ENCODE results near the gene SLC41A1. TPM values are rescaled to one million over a fixed set of nuclear protein-coding genes. Genes with fewer than 3 reads are reported as not detected.

SLC41A1 gene
- total RNA-seq, 1 experiment from 2014 or later = 5.1 TPM

DNA sequence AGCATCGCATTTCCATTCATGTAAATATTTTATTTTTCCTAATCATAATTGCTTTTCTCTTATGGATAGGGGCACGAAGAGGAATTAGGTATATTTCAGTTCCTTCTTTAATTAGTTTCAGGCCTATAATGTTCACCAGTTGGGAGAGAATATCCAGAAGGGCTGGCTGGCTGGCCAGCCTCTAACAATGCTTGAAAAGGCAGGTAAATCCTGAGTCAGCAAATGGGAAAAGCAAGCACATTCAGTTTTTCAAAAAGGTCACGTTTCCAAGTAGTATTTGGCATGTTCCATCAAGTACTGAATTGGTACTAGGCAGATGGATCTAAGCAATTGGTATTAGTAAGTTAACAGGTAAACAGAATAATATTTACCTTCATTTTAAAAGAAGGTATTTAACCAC lies 45.8 kb downstream of the SLC41A1 start:
- no peak overlapping the region for H2AFZ ChIP-seq (ENCODE audit: low read length)
- no peak overlapping the region for H3K4me2 ChIP-seq (ENCODE audit: low read depth, low read length, poor library complexity, severe bottlenecking)
- H4K20me1 ChIP-seq (ENCODE audit: insufficient read depth, low read depth, low read length) = no peaks in the 10 kb centered on the region
- H3K4me1 ChIP-seq (ENCODE audit: low read length) = no peaks in the 10 kb centered on the region
- H3K9me2 ChIP-seq (replicated peaks; ENCODE audit: insufficient read depth, low read length) = no peaks in the 10 kb centered on the region
- DNase-seq = no peak
- H3K9me3 ChIP-seq (ENCODE audit: low read length) = no peaks in the 10 kb centered on the region
- H3K79me2 ChIP-seq (ENCODE audit: low read length) = no peaks in the 10 kb centered on the region
- H3K4me3 ChIP-seq (ENCODE audit: low read length) = no peak overlapping the region
- no peak overlapping the region for H3K9ac ChIP-seq (ENCODE audit: low read length)
- no peaks in the 10 kb centered on the region for H3K27me3 ChIP-seq (ENCODE audit: low read length)
- H3K36me3 ChIP-seq (ENCODE audit: insufficient read depth, low read length) = no peaks in the 10 kb centered on the region
- no peak overlapping the region for H3K27ac ChIP-seq (ENCODE audit: low read length)

DNA sequence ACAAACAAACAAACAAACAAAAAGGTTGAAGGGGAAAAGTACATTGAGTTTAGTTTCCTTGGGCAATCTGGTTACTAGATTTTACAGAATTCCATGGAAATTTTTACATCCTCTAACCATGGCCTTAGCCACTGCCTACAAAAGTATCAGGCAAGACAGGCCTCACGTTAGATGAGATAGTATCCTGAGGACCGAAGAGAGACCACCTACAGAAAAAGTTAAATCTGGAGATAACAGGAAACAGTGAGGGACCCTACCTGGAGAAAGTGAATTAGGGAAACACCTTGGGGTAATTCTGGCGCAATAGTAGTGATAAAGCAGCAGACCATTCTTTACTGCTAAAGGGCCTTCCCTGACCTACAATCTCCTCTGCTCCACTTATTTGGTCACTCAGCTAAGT lies 46.4 kb downstream of the SLC41A1 start:
- Histone ChIP-seq H3K9me2 (replicated peaks; ENCODE audit: insufficient read depth, low read length) (no peaks in the 10 kb centered on the region), H3K9ac (ENCODE audit: low read length) (no peak overlapping the region), H3K27me3 (ENCODE audit: low read length) (no peaks in the 10 kb centered on the region), H3K36me3 (ENCODE audit: insufficient read depth, low read length) (no peaks in the 10 kb centered on the region), H3K4me3 (ENCODE audit: low read length) (no peak overlapping the region), H3K79me2 (ENCODE audit: low read length) (no peaks in the 10 kb centered on the region), H3K9me3 (ENCODE audit: low read length) (no peaks in the 10 kb centered on the region), H2AFZ (ENCODE audit: low read length) (no peak overlapping the region), H3K4me2 (ENCODE audit: low read depth, low read length, poor library complexity, severe bottlenecking) (no peak overlapping the region), H4K20me1 (ENCODE audit: insufficient read depth, low read depth, low read length) (no peaks in the 10 kb centered on the region), H3K4me1 (ENCODE audit: low read length) (no peaks in the 10 kb centered on the region), H3K27ac (ENCODE audit: low read length) (no peak overlapping the region)
- no peak for DNase-seq

GRCh38 chr1:205766038-205766437 lies 47.0 kb downstream of the SLC41A1 start:
- H3K4me3 ChIP-seq (ENCODE audit: low read length) = no peak overlapping the region

DNA sequence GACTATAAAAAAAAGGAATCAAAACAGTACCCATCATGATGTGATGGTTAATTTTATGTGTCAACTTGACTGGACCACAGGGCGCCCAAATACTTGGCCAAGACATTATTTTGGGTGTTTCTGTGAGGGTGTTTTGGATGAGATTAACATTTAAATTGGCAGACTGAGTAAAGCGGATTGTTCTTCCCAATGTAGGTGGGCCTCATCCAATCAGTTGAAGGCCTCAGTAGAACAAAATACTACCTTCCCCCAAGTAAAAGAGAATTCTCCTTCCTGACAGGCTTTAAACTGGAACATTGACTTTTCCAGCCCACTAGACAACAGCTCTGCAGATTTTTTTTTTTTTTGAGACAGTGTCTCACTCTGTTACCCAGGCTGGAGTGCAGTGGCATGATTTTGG lies 48.4 kb downstream of the SLC41A1 start:
- H3K79me2 ChIP-seq (ENCODE audit: low read length) = no peaks in the 10 kb centered on the region
- no peaks in the 10 kb centered on the region for H3K9me2 ChIP-seq (replicated peaks; ENCODE audit: insufficient read depth, low read length)
- no peaks in the 10 kb centered on the region for H3K4me1 ChIP-seq (ENCODE audit: low read length)
- H4K20me1 ChIP-seq (ENCODE audit: insufficient read depth, low read depth, low read length) = no peaks in the 10 kb centered on the region
- no peak for DNase-seq
- H3K9me3 ChIP-seq (ENCODE audit: low read length) = no peaks in the 10 kb centered on the region
- no peaks in the 10 kb centered on the region for H3K36me3 ChIP-seq (ENCODE audit: insufficient read depth, low read length)
- no peak overlapping the region for H2AFZ ChIP-seq (ENCODE audit: low read length)
- no peak overlapping the region for H3K27ac ChIP-seq (ENCODE audit: low read length)
- H3K4me2 ChIP-seq (ENCODE audit: low read depth, low read length, poor library complexity, severe bottlenecking) = no peak overlapping the region
- no peak overlapping the region for H3K4me3 ChIP-seq (ENCODE audit: low read length)
- H3K9ac ChIP-seq (ENCODE audit: low read length) = no peak overlapping the region
- no peaks in the 10 kb centered on the region for H3K27me3 ChIP-seq (ENCODE audit: low read length)

More at GRCh38 chr1:205766038-205766437, 47.0 kb downstream of the SLC41A1 start:
- Histone ChIP-seq H3K27me3 (ENCODE audit: low read length) (no peaks in the 10 kb centered on the region), H4K20me1 (ENCODE audit: insufficient read depth, low read depth, low read length) (no peaks in the 10 kb centered on the region), H3K79me2 (ENCODE audit: low read length) (no peaks in the 10 kb centered on the region), H3K9ac (ENCODE audit: low read length) (no peak overlapping the region), H3K27ac (ENCODE audit: low read length) (no peak overlapping the region), H3K4me1 (ENCODE audit: low read length) (no peaks in the 10 kb centered on the region), H2AFZ (ENCODE audit: low read length) (no peak overlapping the region), H3K4me2 (ENCODE audit: low read depth, low read length, poor library complexity, severe bottlenecking) (no peak overlapping the region), H3K9me3 (ENCODE audit: low read length) (no peaks in the 10 kb centered on the region), H3K36me3 (ENCODE audit: insufficient read depth, low read length) (no peaks in the 10 kb centered on the region), H3K9me2 (replicated peaks; ENCODE audit: insufficient read depth, low read length) (no peaks in the 10 kb centered on the region)
- no peak for DNase-seq

- Histone ChIP-seq H3K27me3 (ENCODE audit: low read length) (no peaks in the 10 kb centered on the region), H3K36me3 (ENCODE audit: insufficient read depth, low read length) (no peaks in the 10 kb centered on the region), H4K20me1 (ENCODE audit: insufficient read depth, low read depth, low read length) (no peaks in the 10 kb centered on the region), H3K9me2 (replicated peaks; ENCODE audit: insufficient read depth, low read length) (no peaks in the 10 kb centered on the region), H3K27ac (ENCODE audit: low read length) (no peak overlapping the region), H2AFZ (ENCODE audit: low read length) (no peak overlapping the region), H3K4me1 (ENCODE audit: low read length) (no peaks in the 10 kb centered on the region), H3K9ac (ENCODE audit: low read length) (no peak overlapping the region), H3K9me3 (ENCODE audit: low read length) (no peaks in the 10 kb centered on the region), H3K4me3 (ENCODE audit: low read length) (no peak overlapping the region), H3K4me2 (ENCODE audit: low read depth, low read length, poor library complexity, severe bottlenecking) (no peak overlapping the region), H3K79me2 (ENCODE audit: low read length) (no peaks in the 10 kb centered on the region)
- no peak for DNase-seq
Measured at GRCh38 chr1:205763980-205764379, 49.0 kb downstream of the SLC41A1 start.

GRCh38 chr1:205760606-205761005 lies 52.4 kb downstream of the SLC41A1 start:
- H3K9me3 ChIP-seq (ENCODE audit: low read length) = no peaks in the 10 kb centered on the region
- H3K4me1 ChIP-seq (ENCODE audit: low read length) = no peaks in the 10 kb centered on the region
- H3K9ac ChIP-seq (ENCODE audit: low read length) = no peak overlapping the region

DNA sequence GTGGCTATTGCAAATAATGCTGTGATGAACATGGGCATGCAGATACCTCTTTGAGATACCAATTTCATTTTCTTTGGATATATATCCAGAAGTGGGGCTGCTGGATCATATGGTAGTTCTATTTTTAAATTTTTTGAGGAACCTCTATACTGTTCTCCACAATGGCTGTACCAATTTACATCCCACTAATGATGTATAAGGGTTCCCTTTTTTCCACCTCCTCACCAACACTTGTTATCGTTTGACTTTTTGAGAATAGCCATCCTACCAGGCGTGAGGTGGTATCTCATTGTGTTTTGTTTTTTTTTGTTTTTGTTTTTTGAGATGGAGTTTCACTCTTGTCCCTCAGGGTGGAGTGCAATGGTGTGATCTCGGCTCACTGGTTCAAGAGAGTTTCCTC lies 56.4 kb downstream of the SLC41A1 start:
- no peaks in the 10 kb centered on the region for H3K9me3 ChIP-seq (ENCODE audit: low read length)
- H3K9me2 ChIP-seq (replicated peaks; ENCODE audit: insufficient read depth, low read length) = no peaks in the 10 kb centered on the region
- no peaks in the 10 kb centered on the region for H3K79me2 ChIP-seq (ENCODE audit: low read length)
- no peaks in the 10 kb centered on the region for H4K20me1 ChIP-seq (ENCODE audit: insufficient read depth, low read depth, low read length)
- H3K4me3 ChIP-seq (ENCODE audit: low read length) = no peak overlapping the region
- no peak overlapping the region for H3K9ac ChIP-seq (ENCODE audit: low read length)
- H3K36me3 ChIP-seq (ENCODE audit: insufficient read depth, low read length) = no peaks in the 10 kb centered on the region
- no peak overlapping the region for H3K4me2 ChIP-seq (ENCODE audit: low read depth, low read length, poor library complexity, severe bottlenecking)
- H3K27ac ChIP-seq (ENCODE audit: low read length) = no peak overlapping the region
- no peaks in the 10 kb centered on the region for H3K27me3 ChIP-seq (ENCODE audit: low read length)
- H3K4me1 ChIP-seq (ENCODE audit: low read length) = no peaks in the 10 kb centered on the region
- no peak overlapping the region for H2AFZ ChIP-seq (ENCODE audit: low read length)
- no peak for DNase-seq

More at GRCh38 chr1:205760606-205761005, 52.4 kb downstream of the SLC41A1 start:
- no peak for DNase-seq
- no peak overlapping the region for H3K27ac ChIP-seq (ENCODE audit: low read length)
- no peak overlapping the region for H2AFZ ChIP-seq (ENCODE audit: low read length)
- no peaks in the 10 kb centered on the region for H3K79me2 ChIP-seq (ENCODE audit: low read length)
- H3K27me3 ChIP-seq (ENCODE audit: low read length) = no peaks in the 10 kb centered on the region
- no peaks in the 10 kb centered on the region for H3K36me3 ChIP-seq (ENCODE audit: insufficient read depth, low read length)
- no peaks in the 10 kb centered on the region for H3K9me2 ChIP-seq (replicated peaks; ENCODE audit: insufficient read depth, low read length)
- H3K4me2 ChIP-seq (ENCODE audit: low read depth, low read length, poor library complexity, severe bottlenecking) = no peak overlapping the region
- no peak overlapping the region for H3K4me3 ChIP-seq (ENCODE audit: low read length)
- no peaks in the 10 kb centered on the region for H4K20me1 ChIP-seq (ENCODE audit: insufficient read depth, low read depth, low read length)

GRCh38 chr1:205754857-205755256 lies 58.1 kb downstream of the SLC41A1 start:
- H3K9me2 ChIP-seq (replicated peaks; ENCODE audit: insufficient read depth, low read length) = no peaks in the 10 kb centered on the region
- H3K79me2 ChIP-seq (ENCODE audit: low read length) = peaks cover under 1% of the 10 kb centered on the region; the same call in 1 of the 2 replicates
- peaks cover 4% of the 10 kb centered on the region for H3K4me1 ChIP-seq (ENCODE audit: low read length)
- no peaks in the 10 kb centered on the region for H3K27me3 ChIP-seq (ENCODE audit: low read length)
- no peak overlapping the region for H2AFZ ChIP-seq (ENCODE audit: low read length)
- no peak overlapping the region for H3K4me2 ChIP-seq (ENCODE audit: low read depth, low read length, poor library complexity, severe bottlenecking)
- H3K27ac ChIP-seq (ENCODE audit: low read length) = no peak overlapping the region
- H3K9me3 ChIP-seq (ENCODE audit: low read length) = no peaks in the 10 kb centered on the region
- no peak overlapping the region for H3K9ac ChIP-seq (ENCODE audit: low read length)
- no peaks in the 10 kb centered on the region for H3K36me3 ChIP-seq (ENCODE audit: insufficient read depth, low read length)
- no peak overlapping the region for H3K4me3 ChIP-seq (ENCODE audit: low read length)
- no peak for DNase-seq
- no peaks in the 10 kb centered on the region for H4K20me1 ChIP-seq (ENCODE audit: insufficient read depth, low read depth, low read length)
